HG02798 (cell line): Measurements from ENCODE around the gene MEFV.
"Not testable (repeated sequence)": the region's sequence is repeated elsewhere in the genome, so short reads cannot be mapped to it uniquely, and the experiment has no call there.

Experiments
- ATAC-seq: cut with Tn5 transposase; IDR thresholded peaks from one replicate; pipeline ENCODE4 v1.9.1; 2021; ENCODE audit warnings: mild to moderate bottlenecking; ENCODE audit not compliant: unreplicated experiment, poor library complexity

The MEFV gene

DNA sequence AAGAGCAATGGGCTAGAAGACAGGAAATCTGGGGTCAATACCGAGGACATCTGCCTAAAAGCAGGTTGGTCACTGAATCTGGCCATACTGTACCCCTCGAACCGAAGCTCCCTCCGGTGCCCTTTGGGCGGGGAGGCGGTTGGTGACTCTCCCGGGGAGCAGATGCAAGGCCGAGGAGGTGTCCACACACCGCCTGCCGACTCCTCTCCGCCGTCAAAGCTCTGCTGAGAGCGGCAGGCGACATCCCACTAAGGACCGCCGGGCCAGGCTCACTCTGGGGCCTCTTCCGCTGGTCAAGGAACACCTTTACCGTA lies 21.9 kb downstream of the MEFV start:
- no peak for ATAC-seq

DNA sequence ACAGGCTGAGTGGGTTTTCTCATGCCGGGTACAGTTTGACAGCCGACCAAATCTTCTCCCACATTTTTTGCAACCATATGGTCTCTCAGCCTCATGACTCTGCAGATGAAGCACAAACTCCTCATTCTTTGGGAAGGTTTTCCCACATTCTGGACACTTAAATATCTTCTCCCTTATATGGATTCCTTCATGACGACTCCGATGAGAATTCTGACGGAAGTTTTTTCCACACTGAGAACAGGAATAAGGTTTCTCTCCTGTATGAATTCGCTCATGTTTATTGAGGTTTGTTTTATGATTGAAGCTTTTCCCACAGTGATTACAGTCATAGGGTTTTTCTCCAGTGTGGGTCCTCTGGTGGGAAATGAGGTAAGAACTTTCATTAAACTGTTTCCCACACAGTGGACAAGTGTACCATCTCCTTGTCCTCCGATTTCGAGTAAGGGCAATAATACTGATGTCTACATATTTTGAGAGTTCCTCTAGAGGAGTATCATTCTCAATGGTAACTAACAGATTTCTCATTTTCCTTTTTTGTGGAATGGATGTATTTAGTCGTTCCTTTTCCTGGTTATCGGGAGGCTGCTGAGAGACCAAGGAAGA lies 32.4 kb downstream of the MEFV start:
- no peak for ATAC-seq

DNA sequence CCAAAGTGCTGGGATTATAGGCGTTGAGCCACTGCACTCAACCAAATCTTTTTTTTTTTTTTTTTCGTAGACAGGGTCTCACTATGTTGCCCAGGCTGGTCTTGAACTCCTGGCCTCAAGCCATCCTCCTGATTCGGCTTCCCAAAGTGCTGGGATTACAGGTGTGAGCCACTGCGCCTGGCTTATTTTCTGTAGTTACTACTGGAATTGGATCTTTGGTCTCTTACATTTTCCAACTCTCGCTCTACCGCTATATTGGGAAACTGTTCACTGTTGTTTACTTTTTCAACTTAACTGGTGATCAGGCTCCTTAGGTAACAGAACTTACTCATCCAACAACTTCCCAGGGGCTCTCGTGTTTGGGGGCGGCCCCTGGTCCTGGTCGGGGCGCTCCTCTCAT lies 35.6 kb downstream of the MEFV start:
- no peak for ATAC-seq

DNA sequence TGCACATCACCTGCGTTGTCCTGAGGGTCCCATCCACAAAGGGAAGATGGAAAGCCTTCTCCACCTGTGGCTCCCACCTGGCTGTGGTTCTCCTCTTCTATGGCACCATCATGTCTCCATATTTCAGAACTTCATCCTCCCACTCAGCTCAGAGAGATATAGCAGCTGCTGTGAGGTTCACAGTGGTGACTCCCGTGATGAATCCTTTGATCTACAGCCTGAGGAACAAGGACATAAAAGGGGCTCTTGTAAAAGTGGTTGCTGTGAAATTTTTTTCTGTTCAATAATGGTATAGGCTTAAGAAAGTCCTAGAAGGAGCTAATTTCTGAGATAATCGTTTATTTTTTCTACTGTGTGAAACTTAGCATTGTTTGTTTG lies 40.2 kb downstream of the MEFV start:
- ATAC-seq: no peak

DNA sequence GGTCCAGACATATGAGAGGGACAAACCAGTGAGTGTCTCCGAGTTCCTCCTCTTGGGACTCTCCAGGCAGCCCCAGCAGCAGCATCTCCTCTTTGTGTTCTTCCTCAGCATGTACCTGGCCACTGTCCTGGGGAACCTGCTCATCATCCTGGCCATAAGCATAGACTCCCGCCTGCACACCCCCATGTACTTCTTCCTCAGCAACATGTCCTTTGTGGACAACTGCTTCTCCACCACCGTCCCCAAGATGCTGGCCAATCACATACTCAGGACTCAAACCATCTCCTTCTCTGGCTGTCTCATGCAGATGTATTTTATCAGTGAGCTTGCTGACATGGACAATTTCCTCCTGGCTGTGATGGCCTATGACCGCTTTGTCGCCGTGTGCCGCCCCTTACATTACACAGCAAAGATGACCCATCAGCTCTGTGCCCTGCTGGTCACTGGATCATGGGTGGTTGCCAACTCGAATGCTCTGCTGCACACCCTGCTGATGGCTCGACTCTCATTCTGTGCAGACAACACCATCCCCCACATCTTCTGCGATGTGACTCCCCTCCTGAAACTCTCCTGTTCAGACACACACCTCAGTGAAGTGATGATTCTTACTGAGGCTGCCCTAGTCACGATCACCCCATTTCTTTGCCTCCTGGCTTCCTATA lies 40.7 kb downstream of the MEFV start:
- ATAC-seq: no peak

DNA sequence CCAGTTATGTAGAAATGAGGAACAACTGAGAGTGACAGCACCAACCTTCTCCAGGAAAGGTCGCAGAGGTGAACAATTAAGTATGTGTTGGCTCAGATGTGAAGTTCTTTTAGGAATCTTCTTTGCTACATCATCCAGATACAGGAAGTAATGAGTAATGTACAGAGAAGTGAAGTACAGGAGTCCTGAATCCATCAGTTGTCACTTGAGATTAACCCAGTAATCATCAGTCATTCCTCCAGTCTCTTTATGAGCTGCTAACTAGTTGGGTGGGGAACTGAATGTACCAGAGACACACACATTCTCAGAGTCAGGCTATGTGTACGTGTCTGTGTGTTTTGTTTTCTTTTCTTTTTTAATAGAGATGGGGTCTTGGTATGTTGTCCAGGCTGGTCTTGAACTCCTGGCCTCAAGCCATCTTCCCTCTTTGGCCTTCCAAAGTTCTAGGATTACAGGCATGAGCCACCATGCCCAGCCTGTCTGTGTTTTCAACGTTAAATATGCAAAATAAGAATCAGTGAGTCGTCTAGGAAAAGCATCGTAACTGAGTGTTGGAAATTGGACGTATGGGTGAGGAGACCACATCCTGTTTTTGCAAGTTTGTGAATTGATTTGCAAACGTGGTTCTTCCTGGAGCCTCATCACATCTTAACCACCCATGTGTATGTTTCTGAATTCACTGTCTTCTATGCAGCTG lies 41.4 kb downstream of the MEFV start:
- no peak for ATAC-seq

DNA sequence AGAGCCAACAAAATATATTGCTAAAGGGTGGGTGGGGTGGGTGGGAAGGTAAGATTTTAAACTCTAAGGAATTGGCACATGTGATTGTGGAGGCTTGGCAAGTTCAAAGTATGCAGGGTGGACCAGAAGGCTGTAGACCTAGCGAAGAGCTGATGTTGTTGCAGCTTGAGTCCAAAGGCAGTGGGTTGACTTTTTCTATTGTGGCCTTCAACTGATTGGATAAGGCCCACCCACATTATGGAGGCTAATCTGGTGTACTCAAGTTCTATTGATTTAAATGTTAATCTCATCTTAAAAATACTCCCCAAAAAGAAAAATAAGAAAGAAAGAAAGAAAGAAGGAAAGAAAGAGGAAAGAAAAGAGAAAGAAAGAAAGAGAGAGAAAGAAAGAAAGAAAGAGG lies 43.9 kb downstream of the MEFV start:
- ATAC-seq: no peak

DNA sequence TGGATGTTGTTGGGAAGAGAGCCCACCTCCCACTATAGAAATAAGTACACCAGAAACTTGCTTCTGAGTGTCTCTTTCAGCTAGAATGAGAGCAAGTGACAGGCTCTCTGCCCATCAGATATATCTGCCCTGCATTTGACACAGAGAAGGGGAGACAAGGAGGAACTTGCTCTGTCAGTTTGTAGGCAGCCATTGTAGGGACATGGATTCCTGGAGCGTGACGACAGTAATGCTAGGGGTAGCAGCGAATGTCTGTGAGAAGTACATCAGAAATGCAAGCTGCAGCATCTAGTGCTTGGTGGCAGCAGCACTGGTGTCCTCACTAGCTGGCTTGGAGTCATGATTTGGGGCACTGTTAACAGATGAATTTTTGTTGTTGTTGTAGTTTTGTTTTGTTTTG lies 44.4 kb downstream of the MEFV start:
- ATAC-seq: no peak

DNA sequence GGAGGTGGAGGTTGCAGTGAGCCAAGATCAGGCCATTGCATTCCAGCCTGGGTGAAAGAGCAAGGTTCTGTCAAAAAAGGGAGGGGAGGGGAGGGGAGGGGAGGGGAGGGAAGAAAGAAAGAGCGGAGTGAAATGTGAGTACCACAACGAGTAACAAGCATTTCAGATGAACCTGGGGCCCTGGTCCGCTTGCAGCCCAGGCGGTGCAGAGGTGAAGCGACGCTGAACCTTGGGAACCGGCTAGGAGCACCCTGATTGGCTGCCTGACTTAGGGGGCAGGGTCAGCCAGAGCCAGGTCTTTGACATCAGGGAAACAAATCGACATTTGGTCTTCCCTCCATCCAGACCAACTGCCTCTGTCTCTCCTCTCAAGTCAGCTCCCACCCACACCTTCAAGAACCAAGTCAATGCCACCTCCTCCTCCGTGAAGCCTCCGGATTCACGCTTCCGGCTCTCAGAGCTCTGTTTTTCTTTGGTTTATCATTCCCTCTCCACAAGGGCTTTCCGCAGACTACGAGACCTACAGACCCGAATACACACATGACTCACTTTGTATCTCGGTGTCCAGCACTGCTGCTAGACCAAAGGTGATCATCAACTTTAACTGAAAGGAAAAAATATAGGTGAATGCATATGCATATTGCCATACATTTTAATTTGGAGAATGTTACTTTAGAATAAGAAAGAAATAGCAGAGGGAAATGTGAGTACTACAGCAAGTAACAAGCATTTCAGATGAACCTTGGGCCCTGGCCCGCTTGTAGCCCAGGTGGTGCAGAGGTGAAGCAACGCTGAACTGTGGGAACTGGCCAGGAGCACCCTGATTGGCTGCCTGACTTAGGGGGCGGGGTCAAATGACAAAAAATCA lies 49.1 kb downstream of the MEFV start:
- ATAC-seq: no peak

DNA sequence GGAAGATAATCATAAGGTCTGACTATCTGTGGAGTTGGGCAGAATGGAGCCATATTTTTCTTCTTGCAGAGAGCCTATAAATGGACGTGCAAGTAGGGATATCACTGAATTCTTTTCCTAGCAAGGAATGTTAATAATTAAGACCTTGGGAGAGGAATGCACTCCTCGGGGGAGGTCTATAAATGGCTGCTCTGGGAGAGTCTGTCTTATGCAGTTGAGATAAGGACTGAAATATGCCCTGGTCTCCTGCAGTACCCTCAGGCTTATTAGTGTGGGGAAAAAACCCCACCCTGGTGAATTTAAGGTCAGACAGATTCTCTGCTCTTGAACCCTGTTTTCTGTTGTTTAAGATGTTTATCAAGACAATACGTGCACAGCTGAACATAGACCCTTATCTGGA lies 50.5 kb downstream of the MEFV start:
- ATAC-seq: not testable (repeated sequence)

DNA sequence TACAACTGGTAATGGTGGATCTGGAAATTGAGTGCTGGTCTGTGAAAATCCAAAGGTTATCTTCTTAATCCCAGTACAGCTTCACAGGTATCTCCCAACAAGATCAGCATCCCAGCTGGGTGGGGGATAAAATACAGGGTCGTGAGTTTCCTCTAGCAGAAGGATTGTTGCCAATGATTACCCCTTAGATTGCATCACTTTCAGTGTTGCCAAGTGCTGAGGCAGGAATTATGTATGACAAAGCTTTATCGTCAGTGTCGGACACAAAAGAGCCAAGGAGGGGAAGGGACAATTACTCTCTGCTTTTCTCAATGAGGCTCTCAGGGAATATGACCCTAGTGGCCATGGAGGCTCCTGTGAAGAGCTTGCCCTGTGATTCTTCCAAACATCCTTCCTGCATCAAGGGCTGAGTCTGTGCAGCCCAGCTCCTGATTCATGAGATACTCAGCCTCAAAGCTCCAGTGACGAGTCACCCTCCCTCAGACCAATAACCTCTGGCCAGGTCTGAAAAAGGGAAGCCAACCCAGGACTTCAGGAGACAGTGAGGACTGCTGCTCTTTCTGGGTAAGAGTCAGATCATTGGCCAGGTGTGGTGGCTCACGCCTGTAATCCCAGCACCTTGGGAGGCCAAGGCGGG lies 53.4 kb downstream of the MEFV start:
- no peak for ATAC-seq

DNA sequence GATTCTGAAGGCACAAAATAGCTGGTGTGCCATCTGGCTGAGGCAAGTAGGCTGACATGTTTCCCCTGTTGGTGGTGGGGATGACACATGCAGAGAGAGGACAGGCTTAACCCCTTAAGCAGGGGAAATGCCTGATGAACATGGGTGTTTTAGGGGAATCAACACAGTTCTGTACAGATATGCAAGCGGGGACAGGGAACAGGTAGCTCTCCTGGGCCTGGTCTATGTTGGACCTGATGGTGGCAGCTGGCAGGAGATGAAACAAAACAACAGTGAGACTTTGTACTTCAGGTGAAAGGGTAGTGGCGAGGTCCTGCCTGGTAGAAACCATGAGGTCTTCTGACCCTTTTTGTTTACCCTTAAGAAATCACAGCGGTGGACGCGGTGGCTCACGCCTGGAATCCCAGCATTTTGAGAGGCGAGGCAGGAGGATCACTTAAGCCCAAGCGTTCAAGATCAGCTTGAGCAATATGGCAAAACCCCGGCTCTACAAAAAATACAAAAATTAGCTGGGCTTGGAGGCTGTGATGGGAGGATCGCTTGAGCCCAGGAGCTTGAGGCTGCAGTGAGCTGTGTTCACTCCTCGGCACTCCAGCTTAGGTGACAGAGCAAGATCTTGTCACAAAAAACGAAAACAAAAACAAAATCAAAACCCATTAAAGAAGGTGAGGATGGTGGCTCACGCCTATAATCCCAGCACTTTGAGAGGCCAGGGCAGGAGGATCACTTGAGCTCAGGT lies 57.9 kb downstream of the MEFV start:
- no peak for ATAC-seq

DNA sequence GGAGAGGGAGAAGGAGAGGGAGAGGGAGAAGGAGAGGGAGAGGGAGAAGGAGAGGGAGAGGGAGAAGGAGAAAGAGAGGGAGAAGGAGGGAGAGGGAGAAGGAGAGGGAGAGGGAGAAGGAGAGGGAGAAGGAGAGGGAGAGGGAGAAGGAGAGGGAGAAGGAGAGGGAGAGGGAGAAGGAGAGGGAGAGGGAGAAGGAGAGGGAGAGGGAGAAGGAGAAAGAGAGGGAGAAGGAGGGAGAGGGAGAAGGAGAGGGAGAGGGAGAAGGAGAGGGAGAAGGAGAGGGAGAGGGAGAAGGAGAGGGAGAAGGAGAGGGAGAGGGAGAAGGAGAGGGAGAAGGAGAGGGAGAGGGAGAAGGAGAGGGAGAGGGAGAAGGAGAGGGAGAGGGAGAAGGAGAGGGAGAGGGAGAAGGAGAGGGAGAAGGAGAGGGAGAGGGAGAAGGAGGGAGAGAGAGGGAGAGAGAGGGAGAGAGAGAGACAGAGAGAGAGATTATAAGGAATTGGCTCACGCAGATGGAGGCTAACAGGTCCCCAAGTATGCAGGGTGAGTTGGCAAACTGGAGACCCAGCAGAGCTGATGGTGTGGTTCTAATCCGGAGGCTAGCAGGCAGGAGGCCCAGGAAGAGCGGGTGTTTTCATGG lies 58.6 kb downstream of the MEFV start:
- not testable (repeated sequence) for ATAC-seq

DNA sequence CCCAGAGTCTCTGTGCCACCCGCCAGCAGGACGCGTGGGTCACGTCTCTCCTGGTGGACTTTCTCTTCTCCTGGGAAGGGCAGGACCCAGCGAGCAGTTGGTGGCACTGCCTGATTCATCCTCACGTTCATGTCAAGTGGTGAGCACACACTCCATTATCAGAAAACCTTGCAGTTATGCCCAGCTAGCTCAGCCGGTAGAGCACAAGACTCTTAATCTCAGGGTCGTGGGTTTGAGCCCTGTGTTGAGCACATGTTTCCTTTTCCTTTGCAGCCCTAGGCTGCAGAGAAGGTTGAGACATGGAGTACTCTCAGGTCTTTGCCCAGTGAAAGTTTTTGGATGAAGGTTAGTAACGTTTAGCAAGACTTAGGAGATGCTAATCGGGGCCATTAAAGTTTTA lies 60.5 kb downstream of the MEFV start:
- no peak for ATAC-seq

DNA sequence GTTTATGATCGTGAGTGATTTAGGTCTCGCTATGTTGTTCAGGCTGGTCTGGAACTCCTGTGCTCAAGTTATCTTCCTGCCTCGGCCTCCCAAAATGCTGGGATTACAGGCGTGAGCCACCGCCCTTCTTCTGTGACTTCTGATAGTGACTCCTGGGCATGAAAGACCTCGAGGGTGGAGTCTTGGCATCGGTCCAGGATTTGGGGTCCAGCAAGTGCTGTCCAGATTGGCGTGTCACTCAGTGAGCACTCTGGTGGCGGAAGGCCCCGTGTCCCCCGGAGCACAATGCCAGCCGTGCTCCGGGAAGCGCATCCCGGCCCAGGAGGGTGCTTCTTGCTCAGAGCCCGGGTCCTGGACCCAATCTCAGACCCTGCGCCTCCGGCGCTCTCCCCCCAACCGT lies 61.6 kb downstream of the MEFV start:
- ATAC-seq: no peak

DNA sequence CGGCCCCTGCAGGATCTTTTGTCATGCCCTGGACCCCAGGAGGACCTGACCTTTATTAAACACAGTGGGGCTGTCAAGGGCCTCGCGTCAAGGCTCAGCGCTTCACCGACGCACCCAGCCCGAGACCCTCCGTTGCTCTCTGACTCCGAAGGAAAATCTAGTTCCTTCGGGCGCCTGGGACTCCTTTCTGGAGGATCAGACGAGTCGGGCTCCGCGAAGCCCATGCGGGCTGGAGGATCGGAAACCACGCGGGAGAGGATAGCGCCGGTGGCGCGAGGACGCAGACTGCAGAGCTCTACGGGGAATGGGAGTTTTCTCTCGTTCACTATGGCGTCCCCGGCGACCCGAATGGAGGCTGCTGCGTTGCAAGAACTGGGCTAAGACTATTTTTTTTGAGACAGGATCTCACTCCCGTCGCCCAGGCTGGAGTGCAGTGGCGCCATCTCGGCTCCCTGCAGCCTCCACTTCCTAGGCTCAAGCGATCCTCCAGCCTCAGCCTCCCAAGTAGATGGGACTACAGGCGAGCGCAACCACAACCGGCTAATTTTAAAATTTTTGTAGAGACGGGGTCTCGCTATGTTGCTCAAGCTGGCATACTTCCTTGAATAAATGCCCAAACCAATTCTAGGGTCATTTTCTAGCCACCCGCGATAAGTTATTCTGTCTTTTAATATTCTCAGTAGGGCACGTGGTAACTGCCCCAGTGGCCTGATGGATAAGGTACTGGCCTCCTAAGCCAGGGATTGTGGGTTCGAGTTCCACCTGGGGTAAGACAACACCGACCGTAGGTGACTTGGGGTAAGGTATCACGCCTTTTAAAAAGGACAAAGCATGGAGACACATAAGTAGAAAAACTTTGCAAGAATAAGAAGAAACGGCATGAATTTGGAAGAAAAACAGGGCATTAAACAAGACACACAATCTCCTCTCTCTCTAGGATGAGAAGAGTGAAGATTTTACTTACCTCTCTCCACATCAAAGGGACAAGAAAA lies 62.9 kb downstream of the MEFV start:
- no peak for ATAC-seq

DNA sequence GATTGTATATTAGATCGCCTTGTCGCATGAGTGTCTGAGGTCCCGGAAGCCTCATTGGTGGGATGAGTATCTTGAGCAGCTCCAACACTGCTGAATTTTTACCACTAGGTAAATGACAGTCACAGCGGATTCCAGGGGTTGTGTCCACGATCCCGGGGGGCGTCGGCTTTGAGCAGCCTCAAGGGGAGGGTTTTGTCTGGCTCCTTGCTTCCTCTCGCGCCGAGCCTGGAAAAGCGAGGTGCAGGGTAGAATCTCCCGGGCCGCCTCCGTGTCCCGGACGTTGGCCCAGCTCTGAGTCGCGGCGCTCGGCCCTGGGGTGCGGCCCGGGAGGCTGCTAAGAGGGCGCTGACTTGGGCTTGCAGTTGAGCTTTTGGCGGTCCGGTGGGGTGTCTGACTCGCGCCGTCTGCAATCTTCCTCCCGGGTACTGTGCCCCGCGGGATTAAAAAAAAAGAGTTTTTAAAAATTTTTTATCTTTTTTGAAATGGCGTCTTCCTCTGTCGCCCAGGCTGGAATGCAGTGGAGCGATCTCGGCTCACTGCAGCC lies 63.9 kb downstream of the MEFV start:
- no peak for ATAC-seq
